GM20431 (cell line): ENCODE measurements around the gene MIER1.
"Not testable (repeated sequence)": the region's sequence is repeated elsewhere in the genome, so short reads cannot be mapped to it uniquely, and the experiment has no call there.

Experiments
- in situ Hi-C: fragments of 300-500 bp; cut with MseI, MboI; formaldehyde crosslinking; loops from one replicate; pipeline ENCODE4 v1.15.0; 2020; ENCODE audit warnings: low sequenced_read_pairs; ENCODE audit not compliant: unreplicated experiment

The MIER1 gene

GRCh38 chr1:66924756-66925557 is at the start of gene MIER1, which contains the start of gene DNAI4:
MIER1 (plus strand) TSS chr1:66924990; CDS start chr1:66925029, 39 bp downstream.
DNAI4 (minus strand) TSS chr1:66924856; CDS start chr1:66924831, 25 bp downstream.
- in situ Hi-C loops, result no loop called here

GRCh38 chr1:66876664-66877063 is 48.1 kb upstream of the MIER1 start:
- in situ Hi-C loops, result no loop called here

- in situ Hi-C loops, result no loop called here
Measured at GRCh38 chr1:66889030-66889429, 35.8 kb upstream of the MIER1 start.

GRCh38 chr1:66890621-66891020 is 34.2 kb upstream of the MIER1 start:
- in situ Hi-C loops, result no loop called here

GRCh38 chr1:66893712-66894111 is 31.1 kb upstream of the MIER1 start:
- in situ Hi-C loops, result no loop called here

GRCh38 chr1:66915203-66915602 is 9.6 kb upstream of the MIER1 start:
- in situ Hi-C loops, result not testable (repeated sequence)

GRCh38 chr1:66916320-66916719 is 8.5 kb upstream of the MIER1 start:
- in situ Hi-C loops, result no loop called here

GRCh38 chr1:66917476-66917875 is 7.3 kb upstream of the MIER1 start:
- in situ Hi-C loops, result no loop called here

- in situ Hi-C loops, result no loop called here
Measured at GRCh38 chr1:66919063-66919462, 5.7 kb upstream of the MIER1 start.

GRCh38 chr1:66919828-66920227 is 5.0 kb upstream of the MIER1 start:
- in situ Hi-C loops, result no loop called here

- in situ Hi-C loops, result no loop called here
Measured at GRCh38 chr1:66920543-66920942, 4.2 kb upstream of the MIER1 start.

- in situ Hi-C loops, result no loop called here
Measured at GRCh38 chr1:66925558-66925910, 744 bp downstream of the MIER1 start.

GRCh38 chr1:66925944-66926343 is 1.2 kb downstream of the MIER1 start:
- in situ Hi-C loops, result no loop called here

GRCh38 chr1:66927528-66927927 is 2.7 kb downstream of the MIER1 start:
- in situ Hi-C loops, result no loop called here

- in situ Hi-C loops, result no loop called here
Measured at GRCh38 chr1:66929146-66929688, 4.4 kb downstream of the MIER1 start.

GRCh38 chr1:66929691-66929998 is 4.9 kb downstream of the MIER1 start:
- in situ Hi-C loops, result no loop called here

GRCh38 chr1:66929999-66930822 is 5.4 kb downstream of the MIER1 start:
- in situ Hi-C loops, result no loop called here

- in situ Hi-C loops, result no loop called here
Measured at GRCh38 chr1:66930823-66931174, 6.0 kb downstream of the MIER1 start.

- in situ Hi-C loops, result no loop called here
Measured at GRCh38 chr1:66931590-66931989, 6.8 kb downstream of the MIER1 start.

GRCh38 chr1:66932291-66932690 is 7.5 kb downstream of the MIER1 start:
- in situ Hi-C loops, result no loop called here
